Peyer's patch (tissue), 4 donors: ENCODE data around the gene POMT1.

Experiments
- CTCF ChIP-seq, 6 experiments: fragments of 450-650 bp in 4 of 6; fragments of 200-600 bp in 2 of 6; sonication (generic) in 1 of 6; IDR thresholded peaks; one replicate each; pipeline ENCODE4 v1.5.1; 2017 to 2019; ENCODE audit warnings: antibody characterized with exemption in 6 of 6, mild to moderate bottlenecking in 3 of 6, moderate library complexity in 1 of 6
- POLR2A ChIP-seq, 2 donors: fragments of 450-650 bp; IDR thresholded peaks; one replicate each; pipeline ENCODE4 v1.5.1; 2017; ENCODE audit warnings: antibody characterized with exemption in 2 of 2, mild to moderate bottlenecking in 2 of 2, moderate library complexity in 2 of 2

DNA sequence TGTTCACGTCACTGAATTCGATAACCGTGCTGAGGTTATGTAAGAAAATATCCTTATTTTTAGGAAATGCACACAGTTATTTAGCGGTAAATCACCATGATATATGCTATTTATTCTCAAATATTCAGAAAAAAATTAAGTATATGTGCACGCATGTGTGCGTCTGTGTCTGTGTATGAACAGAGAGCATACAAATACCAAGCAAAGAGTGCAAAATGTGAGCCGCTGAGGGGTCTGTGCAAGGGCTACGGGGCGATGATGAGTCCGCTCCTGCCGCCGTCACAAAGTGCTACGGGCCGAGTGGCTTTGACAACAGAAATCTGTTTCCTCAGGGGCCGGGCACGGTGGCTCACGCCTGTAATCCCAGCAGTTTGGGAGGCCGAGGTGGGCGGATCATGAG lies 35.2 kb downstream of the POMT1 start:
- no peak for TF ChIP-seq POLR2A (IDR thresholded peaks at IDR 0.05)
- TF ChIP-seq CTCF (IDR thresholded peaks at IDR 0.05): no peak
